Measurements from ENCODE around the gene MYORG.

The MYORG gene

GRCh38 chr9:34374905-34375552 is 1.7 kb downstream of the MYORG start:
- Histone ChIP-seq H3K56ac (ENCODE audit: low read length) (peak overlapping the region; percentile 93), H2BK120ac (ENCODE audit: low read depth, low read length) (no peak overlapping the region), H3K4me3 (ENCODE audit: low read length) (no peak overlapping the region), H3K9ac (ENCODE audit: low read length) (peak overlapping the region; percentile 88), H4K5ac (ENCODE audit: low read length) (no peak overlapping the region), H3K27ac (ENCODE audit: low read depth, low read length) (peak overlapping the region; percentile 9), H3K79me1 (ENCODE audit: low read length) (peaks cover 7% of the 10 kb centered on the region), H3K27me3 (ENCODE audit: insufficient read depth, low read length, poor library complexity) (no peaks in the 10 kb centered on the region), H3K23ac (ENCODE audit: low read length) (no peak overlapping the region), H3K18ac (ENCODE audit: low read length) (no peak overlapping the region), H2BK5ac (ENCODE audit: low read length) (peak overlapping the region; percentile 41), H3K4ac (ENCODE audit: low read depth, low read length) (no peak overlapping the region), H2AK5ac (ENCODE audit: low read length) (no peak overlapping the region), H3K36me3 (ENCODE audit: control insufficient read depth, insufficient read depth, low read length) (peaks cover 6% of the 10 kb centered on the region), H4K8ac (ENCODE audit: low read depth, low read length) (no peak overlapping the region), H3K79me2 (ENCODE audit: control insufficient read depth, insufficient read depth, low read length) (peaks cover 7% of the 10 kb centered on the region), H3K4me1 (ENCODE audit: control insufficient read depth, low read depth, low read length) (peaks cover 11% of the 10 kb centered on the region), H2BK15ac (replicated peaks; ENCODE audit: low read depth) (no peak overlapping the region), H3K4me2 (ENCODE audit: low read length) (peak overlapping the region; percentile 53)
- WGBS (ENCODE audit: extremely low coverage, insufficient coverage, low lambda C conversion rate) = no CpG with 5 or more reads among the region's 5 CpGs
- DNase-seq = peak; percentile 97

DNA sequence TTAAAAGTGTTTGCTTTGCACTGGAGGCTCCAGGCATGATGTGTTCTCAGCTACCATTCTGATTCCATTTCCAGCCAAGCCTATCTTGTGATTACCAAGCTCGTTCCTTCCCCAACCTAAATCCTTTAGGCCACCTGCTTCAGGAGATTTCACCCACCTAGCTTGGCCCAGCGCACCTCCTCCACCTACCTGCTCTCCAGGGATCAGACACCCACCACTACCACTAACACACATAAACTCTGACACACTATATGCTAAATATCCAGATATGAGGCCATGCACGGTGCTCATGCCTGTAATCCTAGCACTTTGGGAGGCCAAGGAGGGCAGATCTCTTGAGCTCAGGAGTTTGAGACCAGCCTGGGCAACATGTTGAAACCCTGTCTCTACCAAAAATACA is 2.4 kb downstream of the MYORG start:
- peaks cover 7% of the 10 kb centered on the region for H3K79me1 ChIP-seq (ENCODE audit: low read length)
- H3K36me3 ChIP-seq (ENCODE audit: control insufficient read depth, insufficient read depth, low read length) = peaks cover 6% of the 10 kb centered on the region
- no peak overlapping the region for H3K18ac ChIP-seq (ENCODE audit: low read length)
- WGBS (ENCODE audit: extremely low coverage, insufficient coverage, low lambda C conversion rate) = no CpG with 5 or more reads among the region's 3 CpGs
- no peak overlapping the region for H2BK5ac ChIP-seq (ENCODE audit: low read length)
- H2AK5ac ChIP-seq (ENCODE audit: low read length) = peak overlapping the region; percentile 48
- H3K4me2 ChIP-seq (ENCODE audit: low read length) = no peak overlapping the region
- peaks cover 7% of the 10 kb centered on the region for H3K79me2 ChIP-seq (ENCODE audit: control insufficient read depth, insufficient read depth, low read length)
- no peak overlapping the region for H2BK15ac ChIP-seq (replicated peaks; ENCODE audit: low read depth)
- DNase-seq = no peak
- no peak overlapping the region for H3K4me3 ChIP-seq (ENCODE audit: low read length)
- no peaks in the 10 kb centered on the region for H3K27me3 ChIP-seq (ENCODE audit: insufficient read depth, low read length, poor library complexity)
- no peak overlapping the region for H3K27ac ChIP-seq (ENCODE audit: low read depth, low read length)
- H2BK120ac ChIP-seq (ENCODE audit: low read depth, low read length) = no peak overlapping the region
- H4K8ac ChIP-seq (ENCODE audit: low read depth, low read length) = no peak overlapping the region
- no peak overlapping the region for H4K5ac ChIP-seq (ENCODE audit: low read length)
- peaks cover 9% of the 10 kb centered on the region for H3K4me1 ChIP-seq (ENCODE audit: control insufficient read depth, low read depth, low read length)
- H3K4ac ChIP-seq (ENCODE audit: low read depth, low read length) = no peak overlapping the region
- H3K56ac ChIP-seq (ENCODE audit: low read length) = peak overlapping the region; percentile 67
- no peak overlapping the region for H3K23ac ChIP-seq (ENCODE audit: low read length)
- H3K9ac ChIP-seq (ENCODE audit: low read length) = no peak overlapping the region

DNA sequence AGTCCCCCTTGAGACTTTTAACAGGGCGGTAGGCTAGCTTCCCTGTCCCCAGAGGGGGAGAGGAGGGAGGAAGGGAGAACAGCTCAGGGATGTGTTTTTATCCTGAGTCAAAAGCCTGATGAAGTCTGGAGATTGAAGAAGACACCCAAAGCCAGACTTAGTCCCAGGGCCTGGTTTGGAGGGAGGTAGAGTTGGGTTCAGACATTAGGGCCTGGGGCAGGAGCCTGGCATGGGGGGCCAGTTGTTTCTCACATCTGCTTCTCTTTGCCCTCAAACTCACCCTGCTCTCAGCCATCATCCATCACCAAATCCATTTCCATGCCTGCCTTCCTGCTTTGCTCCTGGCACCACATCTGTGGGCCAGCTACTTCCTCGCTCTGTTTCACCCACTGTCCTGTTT is 2.9 kb downstream of the MYORG start:
- H3K27ac ChIP-seq (ENCODE audit: low read depth, low read length) = no peak overlapping the region
- no peak overlapping the region for H4K5ac ChIP-seq (ENCODE audit: low read length)
- H3K23ac ChIP-seq (ENCODE audit: low read length) = no peak overlapping the region
- no peak overlapping the region for H2BK120ac ChIP-seq (ENCODE audit: low read depth, low read length)
- H3K4me1 ChIP-seq (ENCODE audit: control insufficient read depth, low read depth, low read length) = peaks cover 9% of the 10 kb centered on the region
- DNase-seq = no peak
- no peak overlapping the region for H2BK5ac ChIP-seq (ENCODE audit: low read length)
- H3K4me2 ChIP-seq (ENCODE audit: low read length) = no peak overlapping the region
- H3K36me3 ChIP-seq (ENCODE audit: control insufficient read depth, insufficient read depth, low read length) = peaks cover 6% of the 10 kb centered on the region
- no peaks in the 10 kb centered on the region for H3K27me3 ChIP-seq (ENCODE audit: insufficient read depth, low read length, poor library complexity)
- H3K4me3 ChIP-seq (ENCODE audit: low read length) = no peak overlapping the region
- no peak overlapping the region for H2AK5ac ChIP-seq (ENCODE audit: low read length)
- peaks cover 7% of the 10 kb centered on the region for H3K79me2 ChIP-seq (ENCODE audit: control insufficient read depth, insufficient read depth, low read length)
- no CpG with 5 or more reads among the region's 2 CpGs for WGBS (ENCODE audit: extremely low coverage, insufficient coverage, low lambda C conversion rate)
- H4K8ac ChIP-seq (ENCODE audit: low read depth, low read length) = no peak overlapping the region
- no peak overlapping the region for H2BK15ac ChIP-seq (replicated peaks; ENCODE audit: low read depth)
- peaks cover 7% of the 10 kb centered on the region for H3K79me1 ChIP-seq (ENCODE audit: low read length)
- H3K4ac ChIP-seq (ENCODE audit: low read depth, low read length) = no peak overlapping the region
- peak overlapping the region; percentile 67 for H3K56ac ChIP-seq (ENCODE audit: low read length)
- H3K9ac ChIP-seq (ENCODE audit: low read length) = no peak overlapping the region
- H3K18ac ChIP-seq (ENCODE audit: low read length) = no peak overlapping the region

GRCh38 chr9:34372467-34373011 is 4.2 kb downstream of the MYORG start:
- no CpG with 5 or more reads among the region's 41 CpGs for WGBS (ENCODE audit: extremely low coverage, insufficient coverage, low lambda C conversion rate)
- H3K23ac ChIP-seq (ENCODE audit: low read length) = no peak overlapping the region
- H3K56ac ChIP-seq (ENCODE audit: low read length) = no peak overlapping the region
- H4K5ac ChIP-seq (ENCODE audit: low read length) = no peak overlapping the region
- H4K8ac ChIP-seq (ENCODE audit: low read depth, low read length) = no peak overlapping the region
- no peak overlapping the region for H3K9ac ChIP-seq (ENCODE audit: low read length)
- peaks cover 7% of the 10 kb centered on the region for H3K79me2 ChIP-seq (ENCODE audit: control insufficient read depth, insufficient read depth, low read length)
- H2BK15ac ChIP-seq (replicated peaks; ENCODE audit: low read depth) = no peak overlapping the region
- H3K18ac ChIP-seq (ENCODE audit: low read length) = no peak overlapping the region
- H2BK5ac ChIP-seq (ENCODE audit: low read length) = no peak overlapping the region
- H2AK5ac ChIP-seq (ENCODE audit: low read length) = no peak overlapping the region
- no peak overlapping the region for H3K4me3 ChIP-seq (ENCODE audit: low read length)
- peak; percentile 64 for DNase-seq
- no peak overlapping the region for H2BK120ac ChIP-seq (ENCODE audit: low read depth, low read length)
- H3K4me2 ChIP-seq (ENCODE audit: low read length) = no peak overlapping the region
- H3K36me3 ChIP-seq (ENCODE audit: control insufficient read depth, insufficient read depth, low read length) = peaks cover 6% of the 10 kb centered on the region
- H3K4ac ChIP-seq (ENCODE audit: low read depth, low read length) = no peak overlapping the region
- no peak overlapping the region for H3K27ac ChIP-seq (ENCODE audit: low read depth, low read length)
- peaks cover 7% of the 10 kb centered on the region for H3K79me1 ChIP-seq (ENCODE audit: low read length)
- no peaks in the 10 kb centered on the region for H3K27me3 ChIP-seq (ENCODE audit: insufficient read depth, low read length, poor library complexity)
- H3K4me1 ChIP-seq (ENCODE audit: control insufficient read depth, low read depth, low read length) = peaks cover 9% of the 10 kb centered on the region

- Histone ChIP-seq H3K4me2 (ENCODE audit: low read length) (no peak overlapping the region), H3K27ac (ENCODE audit: low read depth, low read length) (no peak overlapping the region), H3K27me3 (ENCODE audit: insufficient read depth, low read length, poor library complexity) (no peaks in the 10 kb centered on the region), H3K36me3 (ENCODE audit: control insufficient read depth, insufficient read depth, low read length) (peaks cover 6% of the 10 kb centered on the region), H2BK15ac (replicated peaks; ENCODE audit: low read depth) (no peak overlapping the region), H4K8ac (ENCODE audit: low read depth, low read length) (no peak overlapping the region), H2BK5ac (ENCODE audit: low read length) (no peak overlapping the region), H2AK5ac (ENCODE audit: low read length) (no peak overlapping the region), H3K4me1 (ENCODE audit: control insufficient read depth, low read depth, low read length) (peaks cover 9% of the 10 kb centered on the region), H4K5ac (ENCODE audit: low read length) (no peak overlapping the region), H3K4ac (ENCODE audit: low read depth, low read length) (no peak overlapping the region), H3K18ac (ENCODE audit: low read length) (no peak overlapping the region), H3K23ac (ENCODE audit: low read length) (no peak overlapping the region), H3K4me3 (ENCODE audit: low read length) (no peak overlapping the region), H3K9ac (ENCODE audit: low read length) (no peak overlapping the region), H2BK120ac (ENCODE audit: low read depth, low read length) (no peak overlapping the region), H3K79me1 (ENCODE audit: low read length) (peaks cover 7% of the 10 kb centered on the region), H3K79me2 (ENCODE audit: control insufficient read depth, insufficient read depth, low read length) (peaks cover 7% of the 10 kb centered on the region), H3K56ac (ENCODE audit: low read length) (no peak overlapping the region)
- no peak for DNase-seq
- WGBS (ENCODE audit: extremely low coverage, insufficient coverage, low lambda C conversion rate) = no CpG with 5 or more reads among the region's 60 CpGs
Observed at GRCh38 chr9:34371886-34372466, 4.7 kb downstream of the MYORG start.
